Mesendoderm (in vitro differentiated cells): ENCODE measurements around the gene BCAS4.
"Not testable (repeated sequence)": the region's sequence is repeated elsewhere in the genome, so short reads cannot be mapped to it uniquely, and the experiment has no call there.

ENCODE experiments used
- DNase-seq: peaks from one replicate; pipeline ENCODE4 v3.0.0; 2013
- H2AK5ac ChIP-seq: 2 replicates; pipeline ENCODE4 v1.6.1; 2013; ENCODE audit warnings: low read length, inconsistent platforms
- H2BK120ac ChIP-seq: 2 replicates; pipeline ENCODE4 v1.6.1; 2013; ENCODE audit warnings: low read depth, mild to moderate bottlenecking, low read length, moderate library complexity, mixed read lengths
- H2BK15ac ChIP-seq: replicated peaks from 2 replicates; pipeline ENCODE4 v1.6.1; 2013; ENCODE audit warnings: low read depth, mild to moderate bottlenecking, moderate library complexity
- H2BK5ac ChIP-seq: 2 replicates; pipeline ENCODE4 v1.6.1; 2013; ENCODE audit warnings: low read length, inconsistent platforms
- H3K18ac ChIP-seq: 2 replicates; pipeline ENCODE4 v1.6.1; 2013; ENCODE audit warnings: mild to moderate bottlenecking, low read length, mixed read lengths
- H3K23ac ChIP-seq: one replicate; pipeline ENCODE4 v1.6.1; 2013; ENCODE audit warnings: low read length
- H3K27ac ChIP-seq: 2 replicates; pipeline ENCODE4 v1.5.1; 2013; ENCODE audit warnings: low read depth, mild to moderate bottlenecking, inconsistent platforms, low read length, moderate library complexity
- H3K27me3 ChIP-seq: 2 replicates; pipeline ENCODE4 v1.6.1; 2013; ENCODE audit warnings: low read length, control low read depth, mild to moderate bottlenecking, inconsistent platforms; ENCODE audit not compliant: insufficient read depth, poor library complexity
- H3K36me3 ChIP-seq: 2 replicates; pipeline ENCODE4 v1.6.1; 2013; ENCODE audit warnings: low read length, inconsistent platforms; ENCODE audit not compliant: control insufficient read depth, insufficient read depth
- H3K4ac ChIP-seq: one replicate; pipeline ENCODE4 v1.6.1; 2013; ENCODE audit warnings: low read depth, mild to moderate bottlenecking, low read length, moderate library complexity
- H3K4me1 ChIP-seq: 2 replicates; pipeline ENCODE4 v1.6.1; 2013; ENCODE audit warnings: low read depth, low read length, inconsistent platforms; ENCODE audit not compliant: control insufficient read depth
- H3K4me2 ChIP-seq: 2 replicates; pipeline ENCODE4 v1.6.1; 2013; ENCODE audit warnings: low read length
- H3K4me3 ChIP-seq: 2 replicates; pipeline ENCODE4 v1.5.1; 2013; ENCODE audit warnings: mild to moderate bottlenecking, low read length
- H3K56ac ChIP-seq: one replicate; pipeline ENCODE4 v1.6.1; 2013; ENCODE audit warnings: low read length
- H3K79me1 ChIP-seq: 2 replicates; pipeline ENCODE4 v1.6.1; 2013; ENCODE audit warnings: low read length, inconsistent platforms
- H3K79me2 ChIP-seq: 2 replicates; pipeline ENCODE4 v1.6.1; 2013; ENCODE audit warnings: mild to moderate bottlenecking, low read length; ENCODE audit not compliant: control insufficient read depth, insufficient read depth
- H3K9ac ChIP-seq: 2 replicates; pipeline ENCODE4 v1.6.1; 2013; ENCODE audit warnings: low read length, inconsistent platforms
- H4K5ac ChIP-seq: one replicate; pipeline ENCODE4 v1.6.1; 2013; ENCODE audit warnings: low read length
- H4K8ac ChIP-seq: one replicate; pipeline ENCODE4 v1.6.1; 2013; ENCODE audit warnings: low read depth, mild to moderate bottlenecking, control low read depth, low read length, moderate library complexity
- WGBS: extraction: QIAGEN DNeasy Blood & Tissue Kit; methylation state at CpG from one replicate; pipeline ENCODE4 v1.1.7; 2013; ENCODE audit warnings: low lambda C conversion rate, missing lambda C conversion rate; ENCODE audit not compliant: insufficient coverage; ENCODE audit errors: extremely low coverage; 5-methylcytosine and 5-hydroxymethylcytosine counted together

BCAS4 gene

GRCh38 chr20:50774515-50774914, 20.3 kb upstream of the BCAS4 start:
- no peaks in the 10 kb centered on the region for H3K4me1 ChIP-seq
- H4K5ac ChIP-seq, result no peak overlapping the region
- no peaks in the 10 kb centered on the region for H3K79me1 ChIP-seq
- no peak overlapping the region for H2BK15ac ChIP-seq
- H3K56ac ChIP-seq, result no peak overlapping the region
- no CpG with 5 or more reads among the region's 3 CpGs for WGBS
- no peak overlapping the region for H4K8ac ChIP-seq
- no peaks in the 10 kb centered on the region for H3K27me3 ChIP-seq
- H3K4me2 ChIP-seq, result no peak overlapping the region
- no peak overlapping the region for H3K4me3 ChIP-seq
- no peak overlapping the region for H3K4ac ChIP-seq
- no peak overlapping the region for H3K23ac ChIP-seq
- H3K18ac ChIP-seq, result no peak overlapping the region
- no peak for DNase-seq
- no peaks in the 10 kb centered on the region for H3K36me3 ChIP-seq
- H3K79me2 ChIP-seq, result no peaks in the 10 kb centered on the region
- H2BK120ac ChIP-seq, result no peak overlapping the region
- no peak overlapping the region for H2BK5ac ChIP-seq
- no peak overlapping the region for H2AK5ac ChIP-seq
- H3K9ac ChIP-seq, result no peak overlapping the region
- no peak overlapping the region for H3K27ac ChIP-seq

- no peak overlapping the region for H3K4me3 ChIP-seq
- H3K4ac ChIP-seq, result no peak overlapping the region
- H3K27me3 ChIP-seq, result no peaks in the 10 kb centered on the region
- H2BK15ac ChIP-seq, result no peak overlapping the region
- WGBS, result no CpG with 5 or more reads among the region's 8 CpGs
- H3K4me1 ChIP-seq, result no peaks in the 10 kb centered on the region
- no peak overlapping the region for H2BK120ac ChIP-seq
- H3K23ac ChIP-seq, result no peak overlapping the region
- no peak overlapping the region for H3K4me2 ChIP-seq
- H3K56ac ChIP-seq, result no peak overlapping the region
- DNase-seq, result no peak
- no peak overlapping the region for H4K8ac ChIP-seq
- H3K27ac ChIP-seq, result no peak overlapping the region
- H2BK5ac ChIP-seq, result no peak overlapping the region
- H3K9ac ChIP-seq, result no peak overlapping the region
- no peaks in the 10 kb centered on the region for H3K79me2 ChIP-seq
- no peaks in the 10 kb centered on the region for H3K79me1 ChIP-seq
- H4K5ac ChIP-seq, result no peak overlapping the region
- no peak overlapping the region for H2AK5ac ChIP-seq
- H3K18ac ChIP-seq, result no peak overlapping the region
- H3K36me3 ChIP-seq, result no peaks in the 10 kb centered on the region
Observed at GRCh38 chr20:50776122-50776817, 18.6 kb upstream of the BCAS4 start.

- Histone ChIP-seq H2AK5ac (no peak overlapping the region), H3K9ac (no peak overlapping the region), H3K18ac (no peak overlapping the region), H3K4me2 (no peak overlapping the region), H3K4ac (no peak overlapping the region), H3K4me3 (no peak overlapping the region), H4K5ac (no peak overlapping the region), H3K36me3 (no peaks in the 10 kb centered on the region), H3K4me1 (no peaks in the 10 kb centered on the region), H2BK120ac (no peak overlapping the region), H3K56ac (no peak overlapping the region), H3K27ac (no peak overlapping the region), H4K8ac (no peak overlapping the region), H3K79me2 (no peaks in the 10 kb centered on the region), H3K27me3 (no peaks in the 10 kb centered on the region), H3K23ac (no peak overlapping the region), H3K79me1 (no peaks in the 10 kb centered on the region), H2BK5ac (no peak overlapping the region), H2BK15ac (no peak overlapping the region)
- DNase-seq, result no peak
- no CpG with 5 or more reads among the region's 2 CpGs for WGBS
Observed at GRCh38 chr20:50777373-50777772, 17.5 kb upstream of the BCAS4 start.

GRCh38 chr20:50778994-50779393, 15.9 kb upstream of the BCAS4 start:
- H3K36me3 ChIP-seq, DNase-seq, H3K18ac ChIP-seq, H3K27ac ChIP-seq, H3K9ac ChIP-seq, H3K56ac ChIP-seq, H4K8ac ChIP-seq, H3K23ac ChIP-seq, H2BK15ac ChIP-seq, H3K4me2 ChIP-seq, H3K4me1 ChIP-seq, H3K4me3 ChIP-seq, H2AK5ac ChIP-seq, H2BK120ac ChIP-seq, H3K4ac ChIP-seq, H3K27me3 ChIP-seq, H3K79me2 ChIP-seq, H4K5ac ChIP-seq, H2BK5ac ChIP-seq, H3K79me1 ChIP-seq: not testable (repeated sequence)
- no CpG with 5 or more reads among the region's 8 CpGs for WGBS

- no peak overlapping the region for H2AK5ac ChIP-seq
- no peak overlapping the region for H3K18ac ChIP-seq
- no peak overlapping the region for H3K23ac ChIP-seq
- no peak overlapping the region for H3K4ac ChIP-seq
- H3K79me2 ChIP-seq, result no peaks in the 10 kb centered on the region
- no peaks in the 10 kb centered on the region for H3K79me1 ChIP-seq
- WGBS, result no CpG with 5 or more reads among the region's 2 CpGs
- no peak overlapping the region for H3K9ac ChIP-seq
- no peaks in the 10 kb centered on the region for H3K36me3 ChIP-seq
- no peak overlapping the region for H2BK15ac ChIP-seq
- peaks cover 2% of the 10 kb centered on the region for H3K4me1 ChIP-seq
- no peak overlapping the region for H3K56ac ChIP-seq
- H4K8ac ChIP-seq, result no peak overlapping the region
- H3K27ac ChIP-seq, result no peak overlapping the region
- no peak overlapping the region for H4K5ac ChIP-seq
- H3K4me2 ChIP-seq, result no peak overlapping the region
- H3K4me3 ChIP-seq, result no peak overlapping the region
- H2BK5ac ChIP-seq, result no peak overlapping the region
- DNase-seq, result no peak
- no peak overlapping the region for H2BK120ac ChIP-seq
- H3K27me3 ChIP-seq, result no peaks in the 10 kb centered on the region
Observed at GRCh38 chr20:50783390-50783789, 11.5 kb upstream of the BCAS4 start.

GRCh38 chr20:50783903-50784302, 11.0 kb upstream of the BCAS4 start:
- Histone ChIP-seq H3K79me2 (no peaks in the 10 kb centered on the region), H2BK5ac (no peak overlapping the region), H3K27ac (no peak overlapping the region), H3K27me3 (no peaks in the 10 kb centered on the region), H3K79me1 (no peaks in the 10 kb centered on the region), H3K56ac (no peak overlapping the region), H3K9ac (no peak overlapping the region), H3K23ac (no peak overlapping the region), H4K8ac (no peak overlapping the region), H2AK5ac (no peak overlapping the region), H3K4me3 (no peak overlapping the region), H2BK15ac (no peak overlapping the region), H3K4me2 (no peak overlapping the region), H3K36me3 (no peaks in the 10 kb centered on the region), H2BK120ac (no peak overlapping the region), H3K4me1 (peaks cover 4% of the 10 kb centered on the region), H3K4ac (no peak overlapping the region), H4K5ac (no peak overlapping the region), H3K18ac (no peak overlapping the region)
- no peak for DNase-seq
- no CpG with 5 or more reads among the region's 6 CpGs for WGBS
